Dermis blood vessel endothelial cell (primary cell): Measurements from ENCODE around the gene PEX26. TPM values are rescaled to one million over a fixed set of nuclear protein-coding genes. Genes with fewer than 3 reads are reported as not detected.
"Not testable (repeated sequence)": the region's sequence is repeated elsewhere in the genome, so short reads cannot be mapped to it uniquely, and the experiment has no call there.

ENCODE experiments used
- DNase-seq: peaks from one replicate; pipeline ENCODE4 v3.0.0; 2010
- total RNA-seq: library from RNA; depleted of rRNA; stranded (reverse); fragments of >200 nt; gene quantifications from 2 replicates; pipeline ENCODE4 v1.2.3, GENCODE V29; 2014

PEX26 gene
- total RNA-seq, 1 donor from 2014 or later = 24.8 TPM

DNA sequence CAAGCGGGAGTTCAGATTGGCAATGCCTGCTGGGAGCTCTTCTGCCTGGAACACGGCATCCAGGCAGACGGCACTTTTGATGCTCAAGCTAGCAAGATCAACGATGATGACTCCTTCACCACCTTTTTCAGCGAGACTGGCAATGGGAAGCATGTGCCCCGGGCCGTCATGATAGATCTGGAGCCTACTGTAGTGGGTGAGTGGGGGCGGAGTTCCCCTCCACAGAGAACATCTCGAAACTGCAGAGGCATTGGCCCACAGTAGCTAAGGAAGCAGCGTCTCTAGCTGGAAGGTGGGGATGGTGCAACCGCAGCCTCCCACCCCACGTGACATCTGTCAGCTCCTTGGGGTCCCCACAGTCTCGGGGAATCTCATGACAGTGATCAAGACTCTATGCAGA, 43.7 kb downstream of the PEX26 start:
- DNase-seq = no peak

DNA sequence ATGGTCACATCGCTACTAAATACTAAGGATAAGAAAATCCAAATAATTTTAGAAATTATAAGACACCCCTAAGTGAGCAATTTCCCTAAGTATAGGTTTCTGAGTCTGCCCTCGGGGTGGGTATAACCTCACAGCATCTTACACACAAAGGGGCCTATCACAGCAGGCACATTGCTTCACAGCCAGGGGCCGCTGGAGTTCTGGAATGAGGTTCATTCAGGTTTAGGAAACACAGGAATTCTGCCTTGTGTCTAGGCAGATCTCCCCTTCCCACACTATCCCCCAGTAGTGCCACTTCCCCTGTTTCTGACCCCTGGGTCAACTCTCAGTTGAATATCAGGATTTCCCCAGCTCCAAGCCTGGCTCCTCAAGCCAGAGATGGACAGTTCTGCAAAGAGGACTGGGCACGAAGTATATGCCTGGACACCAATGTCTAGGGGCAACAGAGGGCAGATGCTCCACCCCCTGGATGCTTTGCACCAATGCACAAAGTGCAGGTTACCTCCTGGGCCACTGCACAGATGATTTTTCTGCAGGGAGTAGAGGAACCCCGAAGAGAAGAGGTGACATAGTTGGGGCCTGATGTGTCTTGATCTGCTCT, 44.3 kb downstream of the PEX26 start:
- DNase-seq = peak; percentile 36

- DNase-seq = not testable (repeated sequence)
Measured at GRCh38 chr22:18123476-18124025, 45.8 kb downstream of the PEX26 start.

DNA sequence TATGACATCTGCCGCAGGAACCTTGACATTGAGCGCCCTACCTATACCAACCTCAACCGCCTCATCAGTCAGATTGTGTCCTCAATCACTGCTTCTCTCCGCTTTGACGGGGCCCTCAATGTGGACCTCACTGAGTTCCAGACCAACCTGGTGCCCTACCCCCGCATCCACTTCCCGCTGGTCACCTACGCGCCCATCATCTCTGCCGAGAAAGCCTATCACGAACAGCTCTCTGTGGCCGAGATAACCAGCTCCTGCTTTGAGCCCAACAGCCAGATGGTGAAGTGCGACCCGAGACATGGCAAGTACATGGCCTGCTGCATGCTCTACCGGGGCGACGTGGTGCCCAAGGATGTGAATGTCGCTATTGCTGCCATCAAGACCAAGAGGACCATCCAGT, 48.8 kb downstream of the PEX26 start:
- DNase-seq = no peak

GRCh38 chr22:18130018-18130417, 52.2 kb downstream of the PEX26 start:
- DNase-seq = no peak

DNA sequence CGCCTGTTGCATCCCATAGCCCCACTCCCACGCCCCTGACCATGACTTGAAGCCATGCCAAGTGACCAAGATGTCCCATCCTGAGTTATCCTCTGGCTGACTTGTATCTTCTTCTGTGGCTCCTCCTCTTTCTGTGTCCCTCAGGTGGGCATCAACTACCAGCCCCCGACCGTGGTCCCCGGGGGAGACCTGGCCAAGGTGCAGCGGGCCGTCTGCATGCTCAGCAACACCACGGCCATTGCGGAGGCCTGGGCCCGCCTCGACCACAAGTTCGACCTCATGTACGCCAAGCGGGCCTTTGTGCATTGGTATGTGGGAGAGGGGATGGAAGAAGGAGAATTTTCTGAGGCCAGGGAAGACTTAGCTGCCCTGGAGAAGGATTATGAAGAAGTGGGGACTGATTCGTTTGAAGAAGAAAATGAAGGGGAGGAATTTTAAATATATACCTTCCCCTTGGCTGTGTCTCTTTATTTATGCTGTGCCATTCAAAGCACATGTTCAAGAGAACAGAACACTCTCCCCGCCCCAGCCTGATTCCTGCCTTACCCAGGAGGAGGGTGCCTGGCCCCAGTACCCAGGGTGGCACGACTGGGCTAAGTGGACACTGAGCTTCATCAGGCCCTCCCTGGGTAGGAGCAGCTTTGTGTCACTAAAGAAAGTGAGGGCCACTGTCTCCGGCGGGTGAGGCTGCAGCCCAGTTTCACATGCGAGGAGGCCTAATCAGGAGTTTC, 53.1 kb downstream of the PEX26 start:
- DNase-seq = no peak

DNA sequence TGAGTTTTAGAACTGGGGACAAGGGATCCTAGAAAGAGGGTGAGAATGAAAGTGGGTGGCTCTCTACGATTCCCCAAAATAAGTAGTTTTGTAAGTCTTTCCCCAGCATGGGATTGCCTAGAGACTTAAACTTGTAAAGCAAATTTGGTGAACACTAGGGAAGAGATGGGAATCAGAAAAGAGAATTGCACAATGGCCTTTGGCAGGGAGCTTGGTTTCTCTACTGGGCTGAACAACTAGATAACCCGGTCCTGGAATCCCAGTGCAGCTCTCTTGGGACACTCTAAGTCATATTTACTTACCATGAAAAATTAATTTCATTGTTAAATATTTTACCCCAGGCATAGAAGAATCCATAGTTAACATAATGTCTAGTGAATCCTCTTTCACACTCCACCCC, 55.7 kb downstream of the PEX26 start:
- no peak for DNase-seq

- no peak for DNase-seq
Measured at GRCh38 chr22:18136563-18137320, 59.0 kb downstream of the PEX26 start.

DNA sequence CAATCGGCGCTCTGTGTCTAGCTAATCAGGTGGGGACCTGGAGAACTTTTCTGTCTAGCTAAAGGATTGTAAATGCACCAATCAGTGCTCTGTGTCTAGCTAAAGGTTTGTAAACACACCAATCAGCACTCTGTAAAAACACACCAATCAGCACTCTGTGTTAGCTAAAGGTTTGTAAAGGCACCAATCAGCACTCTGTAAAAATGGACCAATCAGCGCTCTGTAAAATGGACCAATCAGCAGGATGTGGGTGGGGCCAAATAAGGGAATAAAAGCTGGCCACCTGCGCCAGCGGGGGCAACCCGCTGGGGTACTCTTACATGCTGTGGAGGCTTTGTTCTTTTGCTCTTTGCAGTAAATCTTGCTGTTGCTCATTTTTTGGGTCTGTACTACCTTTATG, 63.2 kb downstream of the PEX26 start:
- DNase-seq = not testable (repeated sequence)

- no peak for DNase-seq
Measured at GRCh38 chr22:18144105-18144504, 66.3 kb downstream of the PEX26 start.

- DNase-seq = no peak
Measured at GRCh38 chr22:18145676-18146388, 68.0 kb downstream of the PEX26 start.

- DNase-seq = no peak
Measured at GRCh38 chr22:18146389-18146753, 68.6 kb downstream of the PEX26 start.

GRCh38 chr22:18147791-18148190, 70.0 kb downstream of the PEX26 start:
- no peak for DNase-seq

DNA sequence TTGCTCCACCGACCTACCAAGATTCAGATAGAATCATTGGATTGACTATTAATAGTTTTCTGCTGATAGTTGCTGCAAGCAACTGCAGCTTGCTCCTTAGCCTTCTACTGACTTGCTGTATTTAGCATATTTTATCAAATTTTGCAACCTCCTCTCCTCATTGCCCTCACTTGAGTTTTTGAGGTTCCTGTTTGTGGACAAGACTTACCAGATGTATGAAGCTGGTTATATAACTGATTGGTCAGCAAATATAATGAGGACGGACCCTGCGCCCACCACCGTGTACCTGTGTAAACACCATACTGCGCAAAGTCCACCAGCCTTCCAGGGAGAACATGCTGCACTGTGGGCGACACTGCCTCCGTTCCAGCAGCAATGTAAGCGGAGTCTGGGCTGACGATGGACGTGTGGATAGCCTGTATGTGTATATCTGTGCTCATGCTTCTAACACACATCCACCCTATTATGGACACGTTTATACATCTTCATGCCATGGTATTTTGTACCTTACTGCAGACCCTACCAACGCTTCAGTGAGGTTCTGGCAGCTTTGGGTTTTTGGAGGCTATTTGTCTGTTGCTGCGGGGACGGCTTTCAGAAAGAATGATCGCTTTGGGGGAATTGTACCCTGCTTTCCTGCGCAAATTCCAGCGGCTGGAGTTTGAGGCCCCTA, 70.6 kb downstream of the PEX26 start:
- no peak for DNase-seq

- DNase-seq = no peak
Measured at GRCh38 chr22:18152519-18152918, 74.7 kb downstream of the PEX26 start.

- no peak for DNase-seq
Measured at GRCh38 chr22:18154821-18155390, 77.1 kb downstream of the PEX26 start.

Other genes starting within 250 kb of the PEX26 start
- 40.2 and 43.4 TPM in 2 replicates for gene MICAL3, start 53.4 kb upstream of the PEX26 start, total RNA-seq
- 1.0 and 1.3 TPM in 2 replicates for gene TUBA8, start 32.8 kb downstream of the PEX26 start, total RNA-seq
- 9.0 and 12.9 TPM in 2 replicates for gene USP18, start 72.2 kb downstream of the PEX26 start, total RNA-seq